ENCODE measurements around the gene DNLZ.

DNA sequence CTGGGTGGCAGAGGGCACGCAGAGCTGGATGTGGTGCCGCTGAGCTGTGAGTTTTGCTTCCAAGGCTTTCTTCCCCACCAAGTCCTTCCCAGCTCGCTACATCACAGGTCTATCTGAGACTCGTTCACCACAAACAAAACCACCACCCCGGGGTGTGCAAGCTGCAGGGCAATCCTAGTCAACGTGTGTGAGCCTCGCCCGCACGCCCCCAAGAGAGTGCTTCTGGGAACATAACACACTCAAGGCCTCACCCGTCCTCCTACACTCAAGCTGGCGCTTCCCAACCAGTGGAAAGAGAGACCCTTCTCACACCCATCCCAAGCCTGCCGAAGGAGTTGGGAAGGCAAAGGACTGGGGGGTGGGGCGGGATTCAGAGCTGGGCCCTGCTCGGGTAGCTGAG, 25.9 kb upstream of the DNLZ start:
- TF ChIP-seq POLR2A (IDR thresholded peaks at IDR 0.05), result no peak
- TF ChIP-seq CTCF (IDR thresholded peaks at IDR 0.05 in 8 of 11, conservative IDR thresholded peaks at IDR 0.05 in 3 of 11), result no peak
- no peak for TF ChIP-seq POLR2AphosphoS5 (IDR thresholded peaks at IDR 0.05)

All from spleen (tissue), 7 donors.